Lower leg skin (tissue), 3 donors: ENCODE data around the gene GOLGA6C.
"Not testable (repeated sequence)": the region's sequence is repeated elsewhere in the genome, so short reads cannot be mapped to it uniquely, and the experiment has no call there.

Experiments used
- CTCF ChIP-seq, 3 donors: fragments of 450-650 bp; IDR thresholded peaks; one replicate each; pipeline ENCODE4 v1.5.1; 2016; ENCODE audit warnings: antibody characterized with exemption in 3 of 3, mild to moderate bottlenecking in 3 of 3, moderate library complexity in 2 of 3
- POLR2A ChIP-seq, 2 donors: fragments of 450-650 bp; IDR thresholded peaks; one replicate each; pipeline ENCODE4 v1.6.1; 2016 to 2017; ENCODE audit warnings: antibody characterized with exemption in 2 of 2, mild to moderate bottlenecking in 1 of 2, moderate library complexity in 1 of 2

- not testable (repeated sequence) for TF ChIP-seq POLR2A, CTCF (IDR thresholded peaks at IDR 0.05)
Observed at GRCh38 chr15:75258034-75258433, at the start of gene GOLGA6C.
